ENCODE results near the gene HMGB3.

HMGB3 gene

GRCh38 chrX:151019856-151020255, 36.7 kb downstream of the HMGB3 start:
- no peak overlapping the region for H3K9ac ChIP-seq (ENCODE audit: low read length)
- H3K9me3 ChIP-seq (ENCODE audit: control insufficient read depth, low read length) = no peaks in the 10 kb centered on the region
- no peaks in the 10 kb centered on the region for H3K36me3 ChIP-seq (ENCODE audit: control insufficient read depth, insufficient read depth, low read length)
- H3K4me1 ChIP-seq (ENCODE audit: control insufficient read depth, insufficient read depth, low read length) = no peaks in the 10 kb centered on the region
- no peak overlapping the region for H3K4me3 ChIP-seq (ENCODE audit: low read length)
- H3K27me3 ChIP-seq (ENCODE audit: control insufficient read depth, insufficient read depth, low read length) = no peaks in the 10 kb centered on the region

- Histone ChIP-seq H3K27me3 (ENCODE audit: control insufficient read depth, insufficient read depth, low read length) (no peaks in the 10 kb centered on the region), H3K9ac (ENCODE audit: low read length) (no peak overlapping the region), H3K4me3 (ENCODE audit: low read length) (no peak overlapping the region)
Measured at GRCh38 chrX:151030845-151031244, 47.7 kb downstream of the HMGB3 start.

GRCh38 chrX:151031391-151031975, 48.3 kb downstream of the HMGB3 start:
- Histone ChIP-seq H3K27me3 (ENCODE audit: control insufficient read depth, insufficient read depth, low read length) (no peaks in the 10 kb centered on the region), H3K4me3 (ENCODE audit: low read length) (no peak overlapping the region), H3K9me3 (ENCODE audit: control insufficient read depth, low read length) (no peaks in the 10 kb centered on the region), H3K4me1 (ENCODE audit: control insufficient read depth, insufficient read depth, low read length) (no peaks in the 10 kb centered on the region), H3K9ac (ENCODE audit: low read length) (no peak overlapping the region), H3K36me3 (ENCODE audit: control insufficient read depth, insufficient read depth, low read length) (no peaks in the 10 kb centered on the region)

More at GRCh38 chrX:151030845-151031244, 47.7 kb downstream of the HMGB3 start:
- Histone ChIP-seq H3K9me3 (ENCODE audit: control insufficient read depth, low read length) (no peaks in the 10 kb centered on the region), H3K4me1 (ENCODE audit: control insufficient read depth, insufficient read depth, low read length) (no peaks in the 10 kb centered on the region), H3K36me3 (ENCODE audit: control insufficient read depth, insufficient read depth, low read length) (no peaks in the 10 kb centered on the region)

- H3K4me1 ChIP-seq (ENCODE audit: control insufficient read depth, insufficient read depth, low read length) = no peaks in the 10 kb centered on the region
- no peaks in the 10 kb centered on the region for H3K9me3 ChIP-seq (ENCODE audit: control insufficient read depth, low read length)
- no peak overlapping the region for H3K9ac ChIP-seq (ENCODE audit: low read length)
- no peak overlapping the region for H3K4me3 ChIP-seq (ENCODE audit: low read length)
- H3K36me3 ChIP-seq (ENCODE audit: control insufficient read depth, insufficient read depth, low read length) = no peaks in the 10 kb centered on the region
- no peaks in the 10 kb centered on the region for H3K27me3 ChIP-seq (ENCODE audit: control insufficient read depth, insufficient read depth, low read length)
Measured at GRCh38 chrX:151039351-151039750, 56.2 kb downstream of the HMGB3 start.
